ENCODE data around the gene GNG14. TPM values are rescaled to one million over a fixed set of nuclear protein-coding genes. Genes with fewer than 3 reads are reported as not detected.
A peak's percentile ranks its signal among the peaks of the same experiment; 100 is the strongest.

The GNG14 gene
- not detected for total RNA-seq

DNA sequence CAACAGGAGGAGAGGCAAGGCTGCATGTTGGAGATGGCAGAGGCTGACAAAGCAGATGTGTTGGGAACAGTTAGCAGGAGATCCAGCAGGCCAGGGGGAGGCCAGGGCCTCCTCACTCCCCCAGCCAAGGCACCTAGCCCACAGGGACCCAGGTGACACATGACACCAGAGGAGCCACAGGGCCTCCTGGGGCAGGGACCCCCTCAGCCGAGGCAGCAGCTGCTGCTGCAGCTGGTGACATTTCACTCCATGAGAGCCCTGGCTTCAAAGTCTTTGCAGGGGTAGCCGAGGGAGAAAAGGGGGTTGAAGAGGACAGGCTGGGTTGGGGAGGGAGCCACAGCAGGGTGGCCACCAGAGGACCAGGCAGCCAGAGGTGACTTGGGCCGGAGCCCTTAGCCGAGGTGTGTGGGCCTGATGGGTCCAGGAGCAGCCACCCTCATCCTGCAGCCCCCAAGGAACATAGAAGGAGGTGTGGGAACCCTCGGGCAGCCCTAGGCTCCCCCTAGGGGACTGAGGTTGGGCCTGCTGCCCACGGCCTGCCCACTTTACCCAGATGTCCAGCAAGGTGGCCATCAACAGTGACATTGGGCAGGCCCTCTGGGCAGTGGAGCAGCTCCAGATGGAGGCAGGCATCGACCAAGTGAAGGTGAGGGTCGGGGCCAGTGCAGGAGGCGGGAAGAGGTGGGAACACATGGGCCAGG is at the start of gene GNG14:
TSS of gene GNG14 (plus strand) at position 503 of the 701 bp plus-strand sequence. CDS start at position 554, 51 bp downstream.
- Histone ChIP-seq H3K27ac (no peak within 1 kb of the TSS), H3K4me3 (no peak within 1 kb of the TSS), H3K4me1 (no peaks in the 10 kb centered on the region), H3K36me3 (peaks cover 0 to 2% (median 0%) of the 10 kb centered on the region in 4 donors), H3K9me3 (no peaks in the 10 kb centered on the region), H3K27me3 (no peaks in the 10 kb centered on the region)
- 89 to 92% methylated on average over 7 of the region's 9 CpGs for WGBS, 2 donors
- TF ChIP-seq, protein P1, sequence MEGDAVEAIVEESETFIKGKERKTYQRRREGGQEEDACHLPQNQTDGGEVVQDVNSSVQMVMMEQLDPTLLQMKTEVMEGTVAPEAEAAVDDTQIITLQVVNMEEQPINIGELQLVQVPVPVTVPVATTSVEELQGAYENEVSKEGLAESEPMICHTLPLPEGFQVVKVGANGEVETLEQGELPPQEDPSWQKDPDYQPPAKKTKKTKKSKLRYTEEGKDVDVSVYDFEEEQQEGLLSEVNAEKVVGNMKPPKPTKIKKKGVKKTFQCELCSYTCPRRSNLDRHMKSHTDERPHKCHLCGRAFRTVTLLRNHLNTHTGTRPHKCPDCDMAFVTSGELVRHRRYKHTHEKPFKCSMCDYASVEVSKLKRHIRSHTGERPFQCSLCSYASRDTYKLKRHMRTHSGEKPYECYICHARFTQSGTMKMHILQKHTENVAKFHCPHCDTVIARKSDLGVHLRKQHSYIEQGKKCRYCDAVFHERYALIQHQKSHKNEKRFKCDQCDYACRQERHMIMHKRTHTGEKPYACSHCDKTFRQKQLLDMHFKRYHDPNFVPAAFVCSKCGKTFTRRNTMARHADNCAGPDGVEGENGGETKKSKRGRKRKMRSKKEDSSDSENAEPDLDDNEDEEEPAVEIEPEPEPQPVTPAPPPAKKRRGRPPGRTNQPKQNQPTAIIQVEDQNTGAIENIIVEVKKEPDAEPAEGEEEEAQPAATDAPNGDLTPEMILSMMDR (IDR thresholded peaks at IDR 0.05), result no peak
- TF ChIP-seq POLR2A (IDR thresholded peaks at IDR 0.05) (no peak), POLR2AphosphoS5 (IDR thresholded peaks at IDR 0.05) (no peak), EP300 (IDR thresholded peaks at IDR 0.05) (no peak)
- no peak for ATAC-seq (ENCODE audit: low FRiP score in 2 of 2)
- DNase-seq, result no peak

DNA sequence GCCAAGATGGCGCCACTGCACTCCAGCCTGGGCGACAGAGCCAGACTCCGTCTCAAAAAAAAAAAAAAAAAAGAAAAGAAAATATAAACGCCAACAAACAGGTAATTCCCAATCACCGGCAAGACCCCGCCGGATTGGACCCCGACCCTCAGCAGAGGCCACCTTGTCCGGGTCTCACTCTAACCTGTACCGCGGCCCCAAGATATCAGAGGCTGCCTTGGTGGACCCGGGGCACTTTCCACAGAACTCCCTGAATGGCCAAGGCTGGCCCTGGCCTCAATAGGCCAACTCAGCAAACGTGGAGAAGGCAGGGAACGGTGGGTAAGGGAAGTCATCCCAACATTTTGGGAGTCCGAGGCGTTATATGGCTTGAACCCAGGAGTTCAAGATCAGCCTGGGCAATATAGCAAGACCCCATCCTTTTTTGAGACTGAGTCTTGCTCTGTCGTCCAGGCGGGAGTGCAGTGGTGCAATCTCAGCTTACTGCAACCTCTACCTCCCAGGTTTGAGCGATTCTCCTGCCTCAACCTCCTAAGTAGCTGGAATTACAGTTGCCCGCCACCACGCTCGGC is 49.1 kb upstream of the GNG14 start:
- 92 to 95% methylated on average over 22 of the region's 22 CpGs for WGBS, 2 donors
- Histone ChIP-seq H3K27ac (no peak overlapping the region), H3K27me3 (no peaks in the 10 kb centered on the region), H3K4me3 (no peak overlapping the region), H3K36me3 (no peaks in the 10 kb centered on the region), H3K4me1 (peaks cover 6 to 10% (median 6%) of the 10 kb centered on the region in 4 donors), H3K9me3 (no peaks in the 10 kb centered on the region)
- no peak for ATAC-seq (ENCODE audit: low FRiP score in 2 of 2)
- DNase-seq, result no peak
- TF ChIP-seq POLR2AphosphoS5 (IDR thresholded peaks at IDR 0.05) (no peak), POLR2A (IDR thresholded peaks at IDR 0.05) (no peak), EP300 (IDR thresholded peaks at IDR 0.05) (no peak)
- TF ChIP-seq, protein P1 (IDR thresholded peaks at IDR 0.05), result no peak

DNA sequence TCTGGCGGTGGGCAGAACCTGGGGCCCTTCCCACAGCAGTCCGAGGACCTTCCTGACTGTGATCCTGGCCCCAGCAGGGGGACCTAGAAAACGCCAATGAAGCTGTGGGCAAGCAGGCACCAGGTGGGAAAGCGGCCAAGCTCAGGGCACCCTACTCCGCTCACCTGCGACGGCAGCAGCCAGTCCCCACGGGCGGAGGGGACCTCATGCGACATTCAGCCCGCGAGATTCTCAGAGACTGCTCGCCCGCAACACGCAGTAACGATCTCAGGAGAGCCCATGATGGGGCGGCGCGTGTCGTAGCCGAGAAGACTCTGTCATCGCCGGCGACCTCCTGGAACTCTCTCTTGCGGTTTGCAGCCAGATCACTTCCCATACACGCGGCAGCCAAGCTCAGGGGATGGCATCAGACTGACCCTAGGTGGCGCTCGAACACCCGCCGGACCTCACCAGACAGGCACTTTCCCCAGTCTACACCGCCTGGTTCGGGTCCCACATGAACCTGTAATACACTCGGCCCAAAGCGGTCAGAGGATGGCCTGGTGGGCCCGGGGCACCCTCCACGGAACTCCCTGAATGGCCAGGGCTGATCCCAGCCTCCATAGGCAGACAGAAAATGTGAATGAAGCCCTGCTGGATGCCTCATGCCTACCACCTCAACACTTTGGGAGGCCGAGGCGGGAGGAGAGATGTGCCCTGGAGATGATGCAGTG is 47.7 kb upstream of the GNG14 start:
- peaks cover 6 to 10% (median 6%) of the 10 kb centered on the region in 4 donors for H3K4me1 ChIP-seq
- DNase-seq (peak; percentile 87 to 92), ATAC-seq (ENCODE audit: low FRiP score in 2 of 2) (peak; percentile 94 to 96)
- H3K9me3 ChIP-seq, result no peaks in the 10 kb centered on the region
- H3K4me3 ChIP-seq, result peak overlapping the region in 3 of 4 donors; percentile 7 to 32 (median 14)
- no peaks in the 10 kb centered on the region for H3K27me3 ChIP-seq
- 12 to 15% methylated on average over 13 to 16 of the region's 39 CpGs for WGBS, 2 donors
- no peak overlapping the region for H3K27ac ChIP-seq
- TF ChIP-seq, protein P1 (IDR thresholded peaks at IDR 0.05), result peak; percentile 80 to 84 (median 82)
- TF ChIP-seq POLR2AphosphoS5 (IDR thresholded peaks at IDR 0.05) (no peak), EP300 (IDR thresholded peaks at IDR 0.05) (no peak), POLR2A (IDR thresholded peaks at IDR 0.05) (no peak)
- no peaks in the 10 kb centered on the region for H3K36me3 ChIP-seq

DNA sequence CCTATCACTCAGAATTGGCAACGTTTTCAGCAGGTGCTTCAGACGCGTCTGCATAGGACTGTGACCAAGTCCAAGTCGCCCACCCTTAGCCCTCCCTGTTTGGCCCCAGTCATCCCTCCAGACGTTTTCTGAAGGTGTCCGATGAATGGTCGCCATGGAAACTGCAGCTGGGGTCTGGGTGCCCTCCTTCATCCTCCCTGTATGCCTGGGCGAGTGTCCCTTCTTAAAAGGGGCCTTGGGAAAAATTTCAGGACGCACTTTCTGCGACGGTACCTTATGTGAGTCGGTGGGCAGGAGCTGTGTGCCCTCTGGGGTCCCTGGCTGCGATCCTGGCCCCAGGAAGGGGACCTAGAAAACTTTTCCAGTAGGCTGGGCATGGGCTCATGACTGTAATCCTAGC is 46.3 kb upstream of the GNG14 start:
- WGBS, 2 donors, result 68 to 70% methylated on average over 13 of the region's 13 CpGs
- Histone ChIP-seq H3K9me3 (no peaks in the 10 kb centered on the region), H3K4me1 (peaks cover 6 to 10% (median 6%) of the 10 kb centered on the region in 4 donors), H3K4me3 (no peak overlapping the region), H3K27me3 (no peaks in the 10 kb centered on the region), H3K36me3 (no peaks in the 10 kb centered on the region), H3K27ac (no peak overlapping the region)
- no peak for ATAC-seq (ENCODE audit: low FRiP score in 2 of 2)
- no peak for DNase-seq
- TF ChIP-seq POLR2AphosphoS5 (IDR thresholded peaks at IDR 0.05) (no peak), POLR2A (IDR thresholded peaks at IDR 0.05) (no peak), EP300 (IDR thresholded peaks at IDR 0.05) (no peak)
- TF ChIP-seq, protein P1 (IDR thresholded peaks at IDR 0.05), result no peak
